Smooth muscle cell of the pulmonary artery (primary cell): ENCODE results near the gene DPH2. TPM values are rescaled to one million over a fixed set of nuclear protein-coding genes. Genes with fewer than 3 reads are reported as not detected.

Source experiments
- total RNA-seq: library from RNA; depleted of rRNA; stranded (reverse); fragments of >200 nt; gene quantifications from 2 replicates; pipeline ENCODE4 v1.2.3, GENCODE V29; 2014

Gene DPH2, protein sequence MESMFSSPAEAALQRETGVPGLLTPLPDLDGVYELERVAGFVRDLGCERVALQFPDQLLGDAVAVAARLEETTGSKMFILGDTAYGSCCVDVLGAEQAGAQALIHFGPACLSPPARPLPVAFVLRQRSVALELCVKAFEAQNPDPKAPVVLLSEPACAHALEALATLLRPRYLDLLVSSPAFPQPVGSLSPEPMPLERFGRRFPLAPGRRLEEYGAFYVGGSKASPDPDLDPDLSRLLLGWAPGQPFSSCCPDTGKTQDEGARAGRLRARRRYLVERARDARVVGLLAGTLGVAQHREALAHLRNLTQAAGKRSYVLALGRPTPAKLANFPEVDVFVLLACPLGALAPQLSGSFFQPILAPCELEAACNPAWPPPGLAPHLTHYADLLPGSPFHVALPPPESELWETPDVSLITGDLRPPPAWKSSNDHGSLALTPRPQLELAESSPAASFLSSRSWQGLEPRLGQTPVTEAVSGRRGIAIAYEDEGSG
- total RNA-seq, result 12.3 and 22.8 TPM in 2 replicates

DNA sequence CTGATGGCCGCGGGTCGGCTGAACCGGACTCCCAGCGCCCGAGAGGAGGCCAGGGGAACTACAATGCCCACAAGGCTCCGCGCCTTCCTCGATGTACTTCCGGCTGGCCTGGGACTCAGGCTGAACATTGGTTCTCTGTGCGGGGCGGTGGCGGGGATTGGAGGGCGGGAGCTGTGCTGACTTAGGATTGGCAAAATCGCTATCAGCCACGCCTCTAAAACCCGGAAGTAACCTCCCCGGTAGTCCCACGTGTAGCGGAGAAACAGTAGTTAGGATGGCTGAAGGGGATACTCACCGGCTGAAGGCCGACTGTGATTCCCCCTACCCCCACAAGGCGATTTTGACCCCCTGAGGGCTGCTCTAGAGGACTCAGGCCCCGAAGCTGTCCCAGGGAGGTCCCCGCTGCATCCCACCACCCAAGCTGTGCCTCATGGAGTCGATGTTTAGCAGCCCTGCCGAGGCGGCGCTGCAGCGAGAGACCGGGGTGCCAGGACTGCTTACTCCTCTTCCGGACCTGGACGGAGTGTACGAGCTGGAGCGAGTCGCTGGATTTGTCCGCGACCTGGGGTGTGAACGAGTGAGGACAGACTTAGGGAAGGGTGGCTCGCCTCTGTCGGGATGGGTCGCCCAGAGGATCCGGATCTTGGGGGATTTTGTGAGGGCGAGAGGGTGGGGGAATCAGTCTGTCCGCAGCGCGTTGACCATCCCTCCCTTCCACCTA lies at the start of gene DPH2:
Gene DPH2, plus strand, starts transcription at position 265 of the 721 bp plus-strand sequence. Its CDS starts 166 bp downstream, at position 431.

GRCh38 chr1:43933386-43934100 lies 36.3 kb upstream of the DPH2 start, which contains the start of gene ARTN:
TSS of gene ARTN (plus strand) at chr1:43933801. CDS start at chr1:43935657, 1,856 bp downstream.

DNA sequence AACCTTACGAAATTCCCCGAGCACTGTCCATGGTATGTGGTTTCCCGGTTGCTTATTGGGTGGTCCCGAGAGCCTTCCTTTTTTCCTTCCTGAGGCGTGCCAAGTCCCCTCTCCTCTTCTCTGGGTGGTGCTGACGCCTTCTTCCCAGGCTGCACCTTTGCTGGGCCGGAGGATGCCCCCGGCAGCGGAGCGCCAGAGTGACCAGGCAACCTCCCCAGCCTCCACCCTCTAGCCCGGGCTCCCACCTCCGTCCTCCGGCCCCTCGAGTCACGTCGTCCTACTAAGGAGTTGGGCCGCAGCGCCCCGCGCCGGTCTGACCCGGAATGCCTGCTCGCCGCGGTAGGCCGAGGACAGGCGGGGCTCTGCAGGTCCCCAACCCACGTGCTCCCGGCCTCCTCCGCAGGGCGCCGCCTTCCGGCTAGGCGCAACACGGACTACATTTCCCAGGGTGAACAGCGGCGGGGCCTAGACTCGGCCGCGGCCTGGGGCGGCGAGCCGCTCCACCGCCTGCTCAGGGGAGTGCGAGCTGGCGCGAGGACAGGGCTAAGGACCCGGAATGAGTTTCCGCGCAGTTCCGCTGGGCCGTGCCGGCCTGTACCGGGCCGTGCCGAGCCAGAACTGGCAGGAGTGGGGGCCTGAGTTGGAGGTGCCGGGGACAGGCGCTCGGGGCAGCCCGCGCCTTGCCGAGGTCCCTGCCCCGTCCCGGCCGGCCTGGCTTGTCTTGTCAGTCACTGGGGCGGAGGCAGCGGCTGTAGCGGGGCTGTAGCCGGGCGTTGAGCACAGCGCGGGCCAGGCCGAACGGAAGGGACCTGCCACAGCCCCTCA lies 23.4 kb upstream of the DPH2 start, which contains the start of gene IPO13:
Gene IPO13, plus strand, starts transcription at position 715 of the 825 bp plus-strand sequence. CDS start 651 bp downstream, outside the sequence.

GRCh38 chr1:43974443-43975248 lies 4.8 kb downstream of the DPH2 start, which contains the start of gene ATP6V0B:
TSS of gene ATP6V0B (plus strand) at chr1:43974960. CDS start at chr1:43975041, 81 bp downstream.

GRCh38 chr1:43978551-43979260 lies 8.9 kb downstream of the DPH2 start, which contains the start of gene B4GALT2:
TSS of gene B4GALT2 (plus strand) at chr1:43979210. CDS start at chr1:43981161, 1,951 bp downstream.

DNA sequence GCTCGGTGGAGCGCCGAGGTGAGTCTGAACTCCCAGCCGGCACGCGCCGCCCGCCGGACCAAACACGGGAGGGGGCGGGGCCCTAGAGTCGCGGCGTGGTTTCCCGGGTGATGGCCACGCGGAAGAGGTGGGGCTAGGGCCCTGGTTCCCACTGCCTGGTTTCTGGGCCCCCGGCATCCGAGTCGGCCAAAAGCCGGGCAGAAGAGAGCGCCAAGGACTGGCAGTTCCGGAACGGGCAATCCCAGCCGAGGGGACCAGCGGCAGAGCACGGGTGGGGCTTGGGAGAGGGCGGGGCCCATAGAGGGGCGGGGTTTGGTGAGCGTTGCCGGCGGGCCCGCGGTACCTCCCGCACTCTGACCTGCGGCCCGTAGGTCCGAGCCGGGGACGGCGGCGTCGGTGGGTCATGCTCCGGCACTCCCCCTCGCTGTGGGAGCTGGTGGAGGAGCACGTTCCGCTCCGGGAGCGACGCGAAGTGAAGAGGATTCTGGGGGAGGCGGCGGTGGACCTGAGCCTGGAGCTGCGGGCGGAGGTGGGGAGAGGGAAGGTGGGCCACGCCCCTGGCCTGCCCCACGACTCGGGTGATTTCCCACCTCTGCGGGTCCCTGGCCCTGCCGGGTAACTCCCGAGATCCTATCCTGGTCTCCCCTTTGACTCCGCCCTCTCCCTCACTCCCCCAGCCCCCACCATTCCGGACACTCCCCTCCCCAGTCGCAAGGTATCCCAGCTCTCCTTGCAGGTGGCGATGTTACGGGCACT lies 21.8 kb downstream of the DPH2 start, which contains the start of gene CCDC24:
Gene CCDC24, plus strand, starts transcription at position 124 of the 756 bp plus-strand sequence. Its CDS starts 280 bp downstream, at position 404.

Other genes starting within 250 kb of the DPH2 start
- 0.07 and 0.63 TPM in 2 replicates for gene ARTN, start 36.2 kb upstream of the DPH2 start, total RNA-seq
- 24.6 and 30.7 TPM in 2 replicates for gene IPO13, start 23.1 kb upstream of the DPH2 start, total RNA-seq
- gene ATP6V0B, start 5.0 kb downstream of the DPH2 start, total RNA-seq, result 107 and 134 TPM in 2 replicates
- 116 and 142 TPM in 2 replicates for gene B4GALT2, start 9.2 kb downstream of the DPH2 start, total RNA-seq
- 5.1 and 6.3 TPM in 2 replicates for gene CCDC24, start 21.6 kb downstream of the DPH2 start, total RNA-seq
- gene SLC6A9, start 61.5 kb downstream of the DPH2 start, total RNA-seq, result 15.1 and 16.2 TPM in 2 replicates
- 0.13 TPM in 2 replicates for gene KLF17, start 148.8 kb downstream of the DPH2 start, total RNA-seq
- not detected in 2 replicates for gene KLF18, start 171.6 kb downstream of the DPH2 start, total RNA-seq
- 13.7 and 19.8 TPM in 2 replicates for gene DMAP1, start 243.5 kb downstream of the DPH2 start, total RNA-seq